ENCODE data around the gene ABO. TPM values are rescaled to one million over a fixed set of nuclear protein-coding genes. Genes with fewer than 3 reads are reported as not detected.
"Not testable (repeated sequence)": the region's sequence is repeated elsewhere in the genome, so short reads cannot be mapped to it uniquely, and the experiment has no call there.

The ABO gene
- total RNA-seq, 2 donors from 2014 or later: 0.14 to 0.21 TPM

DNA sequence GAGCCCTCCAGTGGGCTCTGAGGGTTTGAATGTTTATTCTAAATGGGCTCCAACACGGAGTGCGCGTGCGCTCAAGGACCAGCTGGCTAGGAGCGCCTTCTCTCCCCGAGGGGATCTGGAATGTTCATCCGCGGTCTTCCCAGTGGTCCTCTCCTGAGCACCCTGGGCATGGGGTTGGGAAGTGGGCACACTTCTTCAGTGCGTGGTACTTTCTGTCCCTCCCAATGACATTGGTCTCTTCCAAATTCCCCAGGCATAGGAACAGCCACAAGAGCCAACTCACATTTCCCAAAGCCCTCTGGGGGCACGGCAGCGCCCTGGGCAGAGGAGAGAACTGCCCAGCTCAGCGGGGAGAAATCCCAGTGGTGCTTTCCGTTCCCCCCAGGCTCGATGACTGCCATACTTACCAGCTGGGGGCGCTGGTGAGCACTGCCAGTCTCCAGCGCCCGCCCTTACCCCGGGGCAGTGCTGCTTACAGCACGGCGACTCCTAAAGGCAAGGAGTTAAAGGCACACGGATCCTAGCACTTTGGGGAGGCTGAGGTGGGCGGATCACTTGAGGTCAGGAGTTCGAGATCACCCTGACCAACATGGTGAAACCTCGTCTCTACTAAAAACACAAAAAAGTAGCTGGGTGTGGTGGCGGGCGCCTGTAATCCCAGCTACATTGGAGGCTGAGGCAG lies 36.0 kb downstream of the ABO start:
- no peak for DNase-seq (ENCODE audit: low spot score)
- H3K27me3 ChIP-seq (replicated peaks; ENCODE audit: insufficient read depth): no peaks in the 10 kb centered on the region

GRCh38 chr9:133238272-133238850 lies 36.6 kb downstream of the ABO start:
- no peak for ATAC-seq (ENCODE audit: insufficient number of reproducible peaks, low FRiP score, low read depth)
- no peaks in the 10 kb centered on the region for H3K27me3 ChIP-seq (replicated peaks; ENCODE audit: insufficient read depth)
- DNase-seq (ENCODE audit: low spot score): no peak
- peaks cover 0 to 7% of the 10 kb centered on the region in 2 donors for H3K4me1 ChIP-seq (ENCODE audit: control insufficient read depth in 1 of 2, low read depth in 2 of 2)
- H3K4me3 ChIP-seq: peak overlapping the region; percentile 33
- TF ChIP-seq, protein P1, sequence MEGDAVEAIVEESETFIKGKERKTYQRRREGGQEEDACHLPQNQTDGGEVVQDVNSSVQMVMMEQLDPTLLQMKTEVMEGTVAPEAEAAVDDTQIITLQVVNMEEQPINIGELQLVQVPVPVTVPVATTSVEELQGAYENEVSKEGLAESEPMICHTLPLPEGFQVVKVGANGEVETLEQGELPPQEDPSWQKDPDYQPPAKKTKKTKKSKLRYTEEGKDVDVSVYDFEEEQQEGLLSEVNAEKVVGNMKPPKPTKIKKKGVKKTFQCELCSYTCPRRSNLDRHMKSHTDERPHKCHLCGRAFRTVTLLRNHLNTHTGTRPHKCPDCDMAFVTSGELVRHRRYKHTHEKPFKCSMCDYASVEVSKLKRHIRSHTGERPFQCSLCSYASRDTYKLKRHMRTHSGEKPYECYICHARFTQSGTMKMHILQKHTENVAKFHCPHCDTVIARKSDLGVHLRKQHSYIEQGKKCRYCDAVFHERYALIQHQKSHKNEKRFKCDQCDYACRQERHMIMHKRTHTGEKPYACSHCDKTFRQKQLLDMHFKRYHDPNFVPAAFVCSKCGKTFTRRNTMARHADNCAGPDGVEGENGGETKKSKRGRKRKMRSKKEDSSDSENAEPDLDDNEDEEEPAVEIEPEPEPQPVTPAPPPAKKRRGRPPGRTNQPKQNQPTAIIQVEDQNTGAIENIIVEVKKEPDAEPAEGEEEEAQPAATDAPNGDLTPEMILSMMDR (IDR thresholded peaks at IDR 0.05): no peak
- H3K9me3 ChIP-seq: no peaks in the 10 kb centered on the region
- H3K27ac ChIP-seq: peak overlapping the region in 1 of 2 donors; percentile 24
- no peaks in the 10 kb centered on the region for H3K36me3 ChIP-seq

More for the DNA sequence above, 36.0 kb downstream of the ABO start:
- ATAC-seq (ENCODE audit: insufficient number of reproducible peaks, low FRiP score, low read depth): no peak
- peak overlapping the region; percentile 33 for H3K4me3 ChIP-seq
- H3K36me3 ChIP-seq: no peaks in the 10 kb centered on the region
- no peak overlapping the region for H3K27ac ChIP-seq
- no peaks in the 10 kb centered on the region for H3K9me3 ChIP-seq
- TF ChIP-seq, protein P1 (IDR thresholded peaks at IDR 0.05): no peak
- peaks cover 0 to 7% of the 10 kb centered on the region in 2 donors for H3K4me1 ChIP-seq (ENCODE audit: control insufficient read depth in 1 of 2, low read depth in 2 of 2)

GRCh38 chr9:133237035-133237731 lies 37.8 kb downstream of the ABO start:
- no peak overlapping the region for H3K27ac ChIP-seq
- no peaks in the 10 kb centered on the region for H3K9me3 ChIP-seq
- no peaks in the 10 kb centered on the region for H3K27me3 ChIP-seq (replicated peaks; ENCODE audit: insufficient read depth)
- TF ChIP-seq, protein P1 (IDR thresholded peaks at IDR 0.05): no peak
- H3K4me3 ChIP-seq: no peak overlapping the region
- H3K36me3 ChIP-seq: no peaks in the 10 kb centered on the region
- ATAC-seq (ENCODE audit: insufficient number of reproducible peaks, low FRiP score, low read depth): no peak
- peaks cover 0 to 7% of the 10 kb centered on the region in 2 donors for H3K4me1 ChIP-seq (ENCODE audit: control insufficient read depth in 1 of 2, low read depth in 2 of 2)
- no peak for DNase-seq (ENCODE audit: low spot score)

GRCh38 chr9:133236291-133237034 lies 38.5 kb downstream of the ABO start:
- not testable (repeated sequence) for H3K27me3 ChIP-seq (replicated peaks; ENCODE audit: insufficient read depth); H3K9me3 ChIP-seq; DNase-seq (ENCODE audit: low spot score); H3K36me3 ChIP-seq; H3K4me3 ChIP-seq; H3K4me1 ChIP-seq (ENCODE audit: control insufficient read depth in 1 of 2, low read depth in 2 of 2); ATAC-seq (ENCODE audit: insufficient number of reproducible peaks, low FRiP score, low read depth); H3K27ac ChIP-seq

GRCh38 chr9:133235549-133236222 lies 39.3 kb downstream of the ABO start:
- H3K9me3 ChIP-seq: no peaks in the 10 kb centered on the region

More at GRCh38 chr9:133235549-133236222, 39.3 kb downstream of the ABO start:
- TF ChIP-seq, protein P1 (IDR thresholded peaks at IDR 0.05): no peak
- H3K4me3 ChIP-seq: no peak overlapping the region
- H3K27me3 ChIP-seq (replicated peaks; ENCODE audit: insufficient read depth): no peaks in the 10 kb centered on the region
- H3K36me3 ChIP-seq: no peaks in the 10 kb centered on the region
- DNase-seq (ENCODE audit: low spot score): no peak
- no peak for ATAC-seq (ENCODE audit: insufficient number of reproducible peaks, low FRiP score, low read depth)
- peaks cover 0 to 7% of the 10 kb centered on the region in 2 donors for H3K4me1 ChIP-seq (ENCODE audit: control insufficient read depth in 1 of 2, low read depth in 2 of 2)
- no peak overlapping the region for H3K27ac ChIP-seq
